GM12878 (cell line): ENCODE results near the gene SLC23A1. TPM values are rescaled to one million over a fixed set of nuclear protein-coding genes. Genes with fewer than 3 reads are reported as not detected.

Source experiments
- POLR2AphosphoS2 ChIP-seq: IDR thresholded peaks from 2 replicates; pipeline ENCODE4 v1.6.1; 2011; ENCODE audit warnings: low read depth, mild to moderate bottlenecking, low read length, improper control_type of control experiment, moderate library complexity
- polyA plus RNA-seq, 11 experiments: library from polyadenylated mRNA; depleted of rRNA in 4 of 11; unstranded in 6 of 11; stranded (reverse) in 5 of 11; fragments of >200 nt; fragmentation: Nextera tagmentation in 4 of 11; fragmentation: Illumina TruSeq in 1 of 11; extraction: Ambion mirVana in 4 of 11; extraction: Trizol in 1 of 11; gene quantifications; 1 replicate in 1 of 11; 2 replicates in 10 of 11; pipeline versions ENCODE4 v1.2.1 to v1.2.3, GENCODE V29; 2011 to 2016; ENCODE audit warnings: inconsistent platforms in 2 of 11, missing spikeins in 2 of 11, low read depth in 1 of 11
- total RNA-seq, 4 experiments: library from RNA; depleted of rRNA in 3 of 4; stranded (reverse); fragments of >200 nt in 3 of 4; fragmentation: Illumina TruSeq in 1 of 4; extraction: Trizol in 1 of 4; gene quantifications; 2 replicates each; pipeline versions ENCODE4 v1.2.1 to v1.2.3, GENCODE V29; 2013 to 2021
- TF ChIP-seq, protein P1 (sequence below): IDR thresholded peaks from 2 replicates; pipeline ENCODE4 v1.6.1; 2011; ENCODE audit warnings: borderline replicate concordance, low read depth, mild to moderate bottlenecking, moderate library complexity, mixed read lengths, low read length; ENCODE audit not compliant: insufficient read depth; ENCODE audit errors: extremely low read length
- TF ChIP-seq, protein P2 (sequence below): fragments of 450-650 bp; IDR thresholded peaks from 2 replicates; pipeline ENCODE4 v1.6.1; 2017; ENCODE audit warnings: mild to moderate bottlenecking, moderate library complexity
- TF ChIP-seq, protein P3 (sequence below): fragments of 450-650 bp; conservative IDR thresholded peaks from 2 replicates; pipeline ENCODE4 v1.6.1; 2017; ENCODE audit warnings: mild to moderate bottlenecking, moderate library complexity

SLC23A1 gene
- total and polyA plus RNA-seq, 10 of the 15 experiments (the other 5 are each of a cell fraction or from before 2014, with no cell fraction given), result 0.35 to 4.7 (median 1.6) TPM

DNA sequence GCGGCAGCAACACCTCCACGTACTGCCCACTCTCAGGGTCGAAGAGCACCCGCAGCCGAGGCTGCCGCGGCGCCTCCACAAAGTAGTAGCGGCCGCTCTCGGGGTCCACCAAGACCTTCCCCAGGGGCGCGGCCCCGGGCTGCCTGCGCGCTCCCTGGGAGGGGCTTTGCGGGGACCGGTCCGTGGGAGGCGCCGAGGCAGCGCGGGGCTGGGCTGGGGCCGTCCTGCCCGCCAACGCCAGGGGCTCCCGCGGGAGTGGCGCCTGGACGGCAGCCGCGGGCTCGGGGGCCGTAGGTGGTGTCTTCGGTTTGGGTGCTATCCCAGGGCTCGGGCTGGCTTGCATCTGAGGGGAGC is 9.2 kb upstream of the SLC23A1 start (continued):
- TF ChIP-seq, protein P1, sequence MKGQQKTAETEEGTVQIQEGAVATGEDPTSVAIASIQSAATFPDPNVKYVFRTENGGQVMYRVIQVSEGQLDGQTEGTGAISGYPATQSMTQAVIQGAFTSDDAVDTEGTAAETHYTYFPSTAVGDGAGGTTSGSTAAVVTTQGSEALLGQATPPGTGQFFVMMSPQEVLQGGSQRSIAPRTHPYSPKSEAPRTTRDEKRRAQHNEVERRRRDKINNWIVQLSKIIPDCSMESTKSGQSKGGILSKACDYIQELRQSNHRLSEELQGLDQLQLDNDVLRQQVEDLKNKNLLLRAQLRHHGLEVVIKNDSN, result no peak
- TF ChIP-seq, protein P2, sequence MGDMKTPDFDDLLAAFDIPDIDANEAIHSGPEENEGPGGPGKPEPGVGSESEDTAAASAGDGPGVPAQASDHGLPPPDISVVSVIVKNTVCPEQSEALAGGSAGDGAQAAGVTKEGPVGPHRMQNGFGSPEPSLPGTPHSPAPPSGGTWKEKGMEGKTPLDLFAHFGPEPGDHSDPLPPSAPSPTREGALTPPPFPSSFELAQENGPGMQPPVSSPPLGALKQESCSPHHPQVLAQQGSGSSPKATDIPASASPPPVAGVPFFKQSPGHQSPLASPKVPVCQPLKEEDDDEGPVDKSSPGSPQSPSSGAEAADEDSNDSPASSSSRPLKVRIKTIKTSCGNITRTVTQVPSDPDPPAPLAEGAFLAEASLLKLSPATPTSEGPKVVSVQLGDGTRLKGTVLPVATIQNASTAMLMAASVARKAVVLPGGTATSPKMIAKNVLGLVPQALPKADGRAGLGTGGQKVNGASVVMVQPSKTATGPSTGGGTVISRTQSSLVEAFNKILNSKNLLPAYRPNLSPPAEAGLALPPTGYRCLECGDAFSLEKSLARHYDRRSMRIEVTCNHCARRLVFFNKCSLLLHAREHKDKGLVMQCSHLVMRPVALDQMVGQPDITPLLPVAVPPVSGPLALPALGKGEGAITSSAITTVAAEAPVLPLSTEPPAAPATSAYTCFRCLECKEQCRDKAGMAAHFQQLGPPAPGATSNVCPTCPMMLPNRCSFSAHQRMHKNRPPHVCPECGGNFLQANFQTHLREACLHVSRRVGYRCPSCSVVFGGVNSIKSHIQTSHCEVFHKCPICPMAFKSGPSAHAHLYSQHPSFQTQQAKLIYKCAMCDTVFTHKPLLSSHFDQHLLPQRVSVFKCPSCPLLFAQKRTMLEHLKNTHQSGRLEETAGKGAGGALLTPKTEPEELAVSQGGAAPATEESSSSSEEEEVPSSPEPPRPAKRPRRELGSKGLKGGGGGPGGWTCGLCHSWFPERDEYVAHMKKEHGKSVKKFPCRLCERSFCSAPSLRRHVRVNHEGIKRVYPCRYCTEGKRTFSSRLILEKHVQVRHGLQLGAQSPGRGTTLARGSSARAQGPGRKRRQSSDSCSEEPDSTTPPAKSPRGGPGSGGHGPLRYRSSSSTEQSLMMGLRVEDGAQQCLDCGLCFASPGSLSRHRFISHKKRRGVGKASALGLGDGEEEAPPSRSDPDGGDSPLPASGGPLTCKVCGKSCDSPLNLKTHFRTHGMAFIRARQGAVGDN, result no peak
- TF ChIP-seq, protein P3, sequence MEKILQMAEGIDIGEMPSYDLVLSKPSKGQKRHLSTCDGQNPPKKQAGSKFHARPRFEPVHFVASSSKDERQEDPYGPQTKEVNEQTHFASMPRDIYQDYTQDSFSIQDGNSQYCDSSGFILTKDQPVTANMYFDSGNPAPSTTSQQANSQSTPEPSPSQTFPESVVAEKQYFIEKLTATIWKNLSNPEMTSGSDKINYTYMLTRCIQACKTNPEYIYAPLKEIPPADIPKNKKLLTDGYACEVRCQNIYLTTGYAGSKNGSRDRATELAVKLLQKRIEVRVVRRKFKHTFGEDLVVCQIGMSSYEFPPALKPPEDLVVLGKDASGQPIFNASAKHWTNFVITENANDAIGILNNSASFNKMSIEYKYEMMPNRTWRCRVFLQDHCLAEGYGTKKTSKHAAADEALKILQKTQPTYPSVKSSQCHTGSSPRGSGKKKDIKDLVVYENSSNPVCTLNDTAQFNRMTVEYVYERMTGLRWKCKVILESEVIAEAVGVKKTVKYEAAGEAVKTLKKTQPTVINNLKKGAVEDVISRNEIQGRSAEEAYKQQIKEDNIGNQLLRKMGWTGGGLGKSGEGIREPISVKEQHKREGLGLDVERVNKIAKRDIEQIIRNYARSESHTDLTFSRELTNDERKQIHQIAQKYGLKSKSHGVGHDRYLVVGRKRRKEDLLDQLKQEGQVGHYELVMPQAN, result peak; percentile 28; the same call in 1 of the 2 replicates
- TF ChIP-seq POLR2AphosphoS2, result peak; percentile 33; the same call in 1 of the 2 replicates
